Bronchial epithelial cell (primary cell): ENCODE results near the gene FRY. TPM values are rescaled to one million over a fixed set of nuclear protein-coding genes. Genes with fewer than 3 reads are reported as not detected.

Experiments
- DNase-seq: peaks from one replicate; pipeline ENCODE4 v3.0.0-alpha.2; 2010; ENCODE audit warnings: low read depth
- FAIRE-seq: peaks from 2 replicates; lab custom pipeline; 2011; peaks lifted over from hg19 to GRCh38; lab: Jason Lieb, UNC
- H3K27me3 ChIP-seq: 2 replicates; pipeline ENCODE4 v1.5.1; 2011; ENCODE audit warnings: low read length; ENCODE audit not compliant: control insufficient read depth, insufficient read depth
- H3K36me3 ChIP-seq: 2 replicates; pipeline ENCODE4 v1.5.1; 2011; ENCODE audit warnings: low read length; ENCODE audit not compliant: control insufficient read depth, insufficient read depth
- H3K4me3 ChIP-seq: 2 replicates; pipeline ENCODE4 v1.5.1; 2011; ENCODE audit warnings: mild to moderate bottlenecking, low read depth, low read length, control low read depth
- CTCF ChIP-seq: IDR thresholded peaks from 2 replicates; pipeline ENCODE4 v1.5.1; 2011; ENCODE audit warnings: mild to moderate bottlenecking, moderate library complexity, low read length, control low read depth, inconsistent platforms; ENCODE audit not compliant: insufficient read depth, severe bottlenecking
- total RNA-seq: library from RNA; depleted of rRNA; stranded (reverse); fragments of >200 nt; gene quantifications from 2 replicates; pipeline ENCODE4 v1.2.1, GENCODE V29; 2014

FRY gene
- total RNA-seq, 1 donor from 2014 or later, result 0.79 TPM

- FAIRE-seq (no peak), DNase-seq (no peak)
- TF ChIP-seq CTCF, result no peak
- Histone ChIP-seq H3K27me3 (no peaks in the 10 kb centered on the region), H3K36me3 (no peaks in the 10 kb centered on the region), H3K4me3 (no peak overlapping the region)
These were observed 119.7 kb downstream of the FRY start for GRCh38 chr13:32151240-32151639.

- FAIRE-seq (no peak), DNase-seq (peak; percentile 81)
- no peak for TF ChIP-seq CTCF
- H3K4me3 ChIP-seq, result no peak overlapping the region
- no peaks in the 10 kb centered on the region for H3K27me3 ChIP-seq
- H3K36me3 ChIP-seq, result no peaks in the 10 kb centered on the region
These were observed 121.5 kb downstream of the FRY start for GRCh38 chr13:32153056-32153455.

GRCh38 chr13:32159137-32159869 is 127.7 kb downstream of the FRY start:
- no peak for DNase-seq
- Histone ChIP-seq H3K36me3 (no peaks in the 10 kb centered on the region), H3K4me3 (no peak overlapping the region), H3K27me3 (no peaks in the 10 kb centered on the region)
- no peak for TF ChIP-seq CTCF
- no peak for FAIRE-seq

- peak; percentile 12 for DNase-seq
- Histone ChIP-seq H3K4me3 (no peak overlapping the region), H3K36me3 (no peaks in the 10 kb centered on the region), H3K27me3 (no peaks in the 10 kb centered on the region)
- no peak for FAIRE-seq
- TF ChIP-seq CTCF, result no peak
These were observed 130.9 kb downstream of the FRY start for GRCh38 chr13:32162395-32163005.

GRCh38 chr13:32164622-32165268 is 133.2 kb downstream of the FRY start:
- FAIRE-seq, result no peak
- DNase-seq, result peak; percentile 40
- Histone ChIP-seq H3K4me3 (no peak overlapping the region), H3K36me3 (no peaks in the 10 kb centered on the region), H3K27me3 (no peaks in the 10 kb centered on the region)
- peak; percentile 58 for TF ChIP-seq CTCF
